ENCODE measurements around the gene NOP9. TPM values are rescaled to one million over a fixed set of nuclear protein-coding genes. Genes with fewer than 3 reads are reported as not detected.

Gene NOP9
- total and polyA plus RNA-seq, 8 donors, result 6.2 to 13.9 (median 9.7) TPM

GRCh38 chr14:24253936-24254335, 45.7 kb upstream of the NOP9 start:
- H3K27me3 ChIP-seq, result no peaks in the 10 kb centered on the region
- DNase-seq (peak in 1 of 6 donors; percentile 35), FAIRE-seq (no peak), ATAC-seq (no peak)
- no peaks in the 10 kb centered on the region for H3K4me1 ChIP-seq
- H3K9me3 ChIP-seq, result no peaks in the 10 kb centered on the region
- 77 to 84% methylated on average over 7 of the region's 7 CpGs for WGBS, 2 donors
- H3K4me3 ChIP-seq, result no peak overlapping the region
- no peak for TF ChIP-seq CTCF (IDR thresholded peaks at IDR 0.05)
- intact Hi-C loops (cut with DNase I), result no loop called here
- H3K27ac ChIP-seq, result no peak overlapping the region
- no peaks in the 10 kb centered on the region for H3K36me3 ChIP-seq

- WGBS, 2 donors, result 93 to 94% methylated on average over 19 of the region's 19 CpGs
- DNase-seq (peak in 2 of 6 donors; percentile 34 to 50), FAIRE-seq (no peak), ATAC-seq (no peak)
- Histone ChIP-seq H3K36me3 (no peaks in the 10 kb centered on the region), H3K9me3 (no peaks in the 10 kb centered on the region), H3K4me3 (no peak overlapping the region), H3K27me3 (no peaks in the 10 kb centered on the region), H3K4me1 (no peaks in the 10 kb centered on the region), H3K27ac (no peak overlapping the region)
- no peak for TF ChIP-seq CTCF (IDR thresholded peaks at IDR 0.05)
- intact Hi-C loops (cut with DNase I), result no loop called here
Measured at GRCh38 chr14:24254630-24255392, 44.8 kb upstream of the NOP9 start.

GRCh38 chr14:24255438-24255837, 44.2 kb upstream of the NOP9 start:
- H3K27ac ChIP-seq, result no peak overlapping the region
- WGBS, 2 donors, result 88% methylated on average over 8 of the region's 8 CpGs
- H3K36me3 ChIP-seq, result no peaks in the 10 kb centered on the region
- H3K4me3 ChIP-seq, result no peak overlapping the region
- intact Hi-C loops (cut with DNase I), result no loop called here
- H3K4me1 ChIP-seq, result no peaks in the 10 kb centered on the region
- H3K27me3 ChIP-seq, result no peaks in the 10 kb centered on the region
- FAIRE-seq, result no peak
- TF ChIP-seq CTCF (IDR thresholded peaks at IDR 0.05), result no peak
- no peaks in the 10 kb centered on the region for H3K9me3 ChIP-seq
- DNase-seq, result no peak
- ATAC-seq, result no peak

GRCh38 chr14:24255931-24256711, 43.5 kb upstream of the NOP9 start:
- H3K9me3 ChIP-seq, result no peaks in the 10 kb centered on the region
- H3K27ac ChIP-seq, result no peak overlapping the region
- H3K36me3 ChIP-seq, result no peaks in the 10 kb centered on the region
- ATAC-seq (no peak), FAIRE-seq (no peak), DNase-seq (peak in 1 of 6 donors; percentile 18)
- 91% methylated on average over 12 of the region's 12 CpGs for WGBS, 2 donors
- no peak for TF ChIP-seq CTCF (IDR thresholded peaks at IDR 0.05)
- intact Hi-C loops (cut with DNase I), result no loop called here
- no peaks in the 10 kb centered on the region for H3K27me3 ChIP-seq
- no peak overlapping the region for H3K4me3 ChIP-seq
- H3K4me1 ChIP-seq, result no peaks in the 10 kb centered on the region

GRCh38 chr14:24256960-24257359, 42.7 kb upstream of the NOP9 start:
- Histone ChIP-seq H3K4me3 (no peak overlapping the region), H3K27me3 (no peaks in the 10 kb centered on the region), H3K36me3 (no peaks in the 10 kb centered on the region), H3K4me1 (no peaks in the 10 kb centered on the region), H3K27ac (no peak overlapping the region), H3K9me3 (no peaks in the 10 kb centered on the region)
- intact Hi-C loops (cut with DNase I), result no loop called here
- FAIRE-seq (no peak), DNase-seq (peak in 1 of 6 donors; percentile 24), ATAC-seq (no peak)
- TF ChIP-seq CTCF (IDR thresholded peaks at IDR 0.05), result no peak
- 67 to 80% methylated on average over 4 of the region's 4 CpGs for WGBS, 2 donors
